T1000 (cell line): ENCODE data around the gene NOM1.
A peak's percentile ranks its signal among the peaks of the same experiment; 100 is the strongest.
"Not testable (repeated sequence)": the region's sequence is repeated elsewhere in the genome, so short reads cannot be mapped to it uniquely, and the experiment has no call there.

ENCODE experiments used
- DNase-seq: peaks from one replicate; lab custom pipeline; 2025; ENCODE audit warnings: mixed read lengths; lab: John Stamatoyannopoulos, UW

The NOM1 gene

GRCh38 chr7:156949541-156950380, at the start of gene NOM1:
Gene NOM1 (plus strand): TSS chr7:156949712. CDS start chr7:156949738, 26 bp downstream.
- DNase-seq, result peak; percentile 80

- DNase-seq, result not testable (repeated sequence)
These were observed 49.4 kb upstream of the NOM1 start for GRCh38 chr7:156900093-156900492.

- DNase-seq, result no peak
These were observed 46.1 kb upstream of the NOM1 start for GRCh38 chr7:156903232-156903909.

GRCh38 chr7:156906200-156906649, 43.3 kb upstream of the NOM1 start:
- DNase-seq, result no peak

GRCh38 chr7:156907656-156908055, 41.9 kb upstream of the NOM1 start:
- DNase-seq, result no peak

- not testable (repeated sequence) for DNase-seq
These were observed 39.8 kb upstream of the NOM1 start for GRCh38 chr7:156909574-156910252.

GRCh38 chr7:156918635-156919034, 30.9 kb upstream of the NOM1 start:
- no peak for DNase-seq

- no peak for DNase-seq
These were observed 30.3 kb upstream of the NOM1 start for GRCh38 chr7:156919132-156919713.

- DNase-seq, result no peak
These were observed 29.4 kb upstream of the NOM1 start for GRCh38 chr7:156920076-156920475.

- DNase-seq, result not testable (repeated sequence)
These were observed 28.8 kb upstream of the NOM1 start for GRCh38 chr7:156920487-156921373.

- DNase-seq, result not testable (repeated sequence)
These were observed 27.2 kb upstream of the NOM1 start for GRCh38 chr7:156922304-156922703.

- DNase-seq, result not testable (repeated sequence)
These were observed 23.7 kb upstream of the NOM1 start for GRCh38 chr7:156925821-156926220.

- DNase-seq, result no peak
These were observed 21.7 kb upstream of the NOM1 start for GRCh38 chr7:156927571-156928405.

GRCh38 chr7:156928406-156928747, 21.1 kb upstream of the NOM1 start:
- no peak for DNase-seq

- DNase-seq, result no peak
These were observed 19.5 kb upstream of the NOM1 start for GRCh38 chr7:156929789-156930539.

- DNase-seq, result no peak
These were observed 17.5 kb upstream of the NOM1 start for GRCh38 chr7:156932006-156932405.

- DNase-seq, result no peak
These were observed 14.3 kb upstream of the NOM1 start for GRCh38 chr7:156935250-156935649.

- DNase-seq, result not testable (repeated sequence)
These were observed 12.7 kb upstream of the NOM1 start for GRCh38 chr7:156936766-156937165.

GRCh38 chr7:156940421-156941122, 8.9 kb upstream of the NOM1 start:
- no peak for DNase-seq
